ENCODE data around the gene AGPS.

AGPS gene

DNA sequence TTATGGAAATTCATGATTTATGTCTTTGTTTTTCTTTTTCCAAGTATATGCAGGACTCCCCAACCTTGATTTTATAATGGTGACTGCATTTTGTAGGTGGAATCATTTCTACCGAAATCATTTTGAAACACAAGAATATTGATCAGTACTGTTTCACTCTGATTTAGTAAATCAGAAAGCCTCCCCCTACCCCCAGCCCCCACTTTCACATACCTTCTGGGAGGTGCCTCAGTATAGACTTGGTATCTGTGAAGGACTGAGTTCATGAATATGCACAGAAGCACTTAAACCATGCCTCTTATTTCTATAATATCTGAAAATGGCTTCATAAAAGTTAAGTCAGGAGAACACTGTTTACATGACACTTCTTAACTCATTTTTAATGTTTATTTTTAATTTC is 147.7 kb downstream of the AGPS start:
- TF ChIP-seq GATA2 (IDR thresholded peaks at IDR 0.05; ENCODE audit: low read depth, low read length) = no peak
- no peak for TF ChIP-seq GATA3 (IDR thresholded peaks at IDR 0.05; ENCODE audit: low read depth, low read length)

DNA sequence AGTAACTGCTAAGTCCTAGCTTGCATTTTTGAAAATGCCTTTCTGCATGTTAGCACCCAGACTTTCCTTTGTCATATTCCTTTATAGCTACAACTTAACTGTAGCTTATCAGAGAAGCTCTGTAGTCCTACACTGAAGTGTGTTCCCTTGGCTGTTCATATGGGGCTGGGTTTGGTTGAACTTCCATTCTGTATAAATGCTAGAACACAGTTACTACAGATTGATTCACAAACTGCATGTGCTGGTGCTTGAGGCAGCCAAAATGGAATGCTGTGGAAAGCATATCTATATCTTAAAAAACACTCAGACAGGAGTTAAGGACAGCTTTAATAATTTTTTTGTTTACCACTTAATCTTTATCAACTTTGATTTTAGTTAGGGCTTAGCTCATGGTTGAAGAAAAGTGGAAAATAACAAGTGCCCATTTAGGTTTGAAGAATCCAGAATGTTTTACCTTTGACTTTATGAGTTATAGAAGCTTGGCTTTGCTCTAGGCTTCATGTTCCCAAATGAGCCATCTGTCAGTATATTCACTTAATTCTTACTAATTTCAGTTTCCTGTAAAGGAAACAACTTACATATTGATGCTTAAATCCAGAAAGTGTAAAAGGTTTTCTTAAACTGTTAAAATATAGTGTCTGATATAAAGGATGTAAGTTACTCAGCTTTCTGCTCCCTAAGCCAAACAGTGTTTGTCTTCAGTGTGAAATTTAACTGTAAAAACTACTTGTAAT is 148.9 kb downstream of the AGPS start:
- TF ChIP-seq GATA3 (IDR thresholded peaks at IDR 0.05; ENCODE audit: low read depth, low read length) (no peak), GATA2 (IDR thresholded peaks at IDR 0.05; ENCODE audit: low read depth, low read length) (no peak)

DNA sequence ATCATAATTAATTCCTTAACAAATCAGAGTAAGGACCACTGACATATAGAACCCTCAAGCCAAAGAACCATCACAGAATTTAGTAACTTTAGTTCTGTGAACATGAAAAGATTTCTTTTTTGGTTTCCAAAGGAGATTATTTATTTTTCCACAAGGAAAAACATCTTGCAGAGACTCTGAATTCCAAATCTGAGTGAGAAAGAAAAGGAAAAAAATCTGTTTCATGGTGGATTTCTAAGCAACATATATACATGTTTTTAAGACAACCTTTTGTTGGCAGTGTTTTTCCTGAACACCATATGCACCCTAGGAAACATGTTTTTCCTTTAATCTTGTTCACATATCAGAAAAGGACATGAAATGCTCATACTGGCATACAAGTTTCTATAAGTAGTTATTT is 149.8 kb downstream of the AGPS start:
- TF ChIP-seq GATA2 (IDR thresholded peaks at IDR 0.05; ENCODE audit: low read depth, low read length) = no peak

DNA sequence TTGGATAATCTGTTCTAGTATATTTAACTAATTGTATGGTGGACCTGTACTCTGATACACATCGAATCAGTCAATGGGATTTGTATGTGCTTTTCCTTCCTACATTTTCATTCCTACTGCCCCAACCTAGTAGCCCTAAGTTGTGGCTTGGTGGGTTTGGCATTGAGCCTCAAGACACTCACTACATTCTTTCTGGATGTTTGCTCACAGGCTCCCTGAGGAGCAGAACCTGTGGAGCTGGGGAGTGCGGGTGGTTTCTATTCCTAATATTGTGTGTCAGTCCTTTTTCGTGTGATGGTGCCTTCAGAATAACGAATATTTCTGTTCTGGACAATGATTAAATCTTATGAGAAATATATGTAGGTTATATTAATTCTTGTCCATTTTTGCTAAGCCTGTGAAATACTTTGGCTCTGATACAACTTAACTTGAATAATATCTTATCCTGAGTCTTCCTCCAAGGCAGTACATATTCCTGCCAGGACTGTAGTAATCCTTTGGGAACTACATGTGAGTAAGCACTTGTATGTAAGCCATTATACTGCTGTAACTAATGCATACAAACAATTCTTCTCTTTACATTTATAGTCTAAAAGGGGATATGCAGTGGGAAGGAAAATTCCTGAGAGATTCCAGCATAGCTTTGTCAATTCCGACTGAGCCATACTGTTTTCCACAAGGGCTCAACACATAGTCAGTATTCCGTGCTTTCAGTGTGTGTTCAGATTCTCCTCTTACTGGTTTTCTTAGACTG is 150.6 kb downstream of the AGPS start:
- TF ChIP-seq GATA2 (IDR thresholded peaks at IDR 0.05; ENCODE audit: low read depth, low read length) = no peak
- no peak for TF ChIP-seq GATA3 (IDR thresholded peaks at IDR 0.05; ENCODE audit: low read depth, low read length)

DNA sequence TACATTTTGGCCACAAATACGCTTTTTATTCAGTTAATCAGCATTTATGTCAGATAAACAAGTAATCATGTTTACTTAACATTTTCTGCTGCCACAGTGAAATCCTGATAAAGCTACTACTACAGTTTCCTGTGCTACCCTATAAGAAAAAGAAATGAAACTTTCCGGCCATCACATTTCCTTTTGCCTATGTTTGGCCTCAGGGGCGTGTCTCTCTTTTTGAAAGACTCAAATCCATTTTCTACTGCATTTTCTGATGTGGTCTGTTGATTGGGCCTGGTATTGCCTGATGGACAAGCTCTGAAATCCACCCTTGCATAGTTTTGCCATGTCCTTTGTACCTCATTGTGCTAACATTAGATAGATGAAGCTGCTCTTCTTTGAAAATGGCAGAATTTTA is 152.6 kb downstream of the AGPS start:
- TF ChIP-seq GATA3 (IDR thresholded peaks at IDR 0.05; ENCODE audit: low read depth, low read length) (no peak), GATA2 (IDR thresholded peaks at IDR 0.05; ENCODE audit: low read depth, low read length) (no peak)

DNA sequence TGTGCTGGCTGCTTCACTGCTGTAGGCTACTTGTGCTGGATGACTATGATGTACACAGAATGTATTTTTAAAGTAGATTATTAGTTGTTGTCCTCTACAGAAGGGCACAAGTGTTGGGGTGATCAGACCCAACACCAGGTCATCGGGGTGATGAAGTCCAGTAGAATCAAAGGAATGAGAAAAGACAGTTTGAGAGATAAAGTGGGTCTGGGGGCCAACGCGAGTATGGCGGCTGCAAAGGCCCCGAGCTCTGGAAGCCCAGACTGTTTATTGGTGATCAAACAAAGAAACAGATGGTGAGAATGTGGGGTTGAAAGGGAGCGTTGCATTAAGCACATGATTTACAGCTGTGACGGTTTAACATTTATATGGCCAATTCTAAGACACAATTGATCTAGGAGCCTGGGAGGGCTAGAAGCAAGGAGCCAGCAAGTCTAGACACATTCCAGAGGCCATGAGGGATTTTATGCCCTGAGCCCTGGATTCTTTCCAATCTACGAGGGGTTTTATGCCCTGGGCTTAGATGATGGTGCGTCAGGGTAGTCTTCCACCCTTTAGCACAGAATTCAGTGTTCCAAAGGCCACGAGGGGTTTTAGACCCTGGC is 153.5 kb downstream of the AGPS start:
- TF ChIP-seq GATA2 (IDR thresholded peaks at IDR 0.05; ENCODE audit: low read depth, low read length) = no peak
- TF ChIP-seq GATA3 (IDR thresholded peaks at IDR 0.05; ENCODE audit: low read depth, low read length) = no peak

DNA sequence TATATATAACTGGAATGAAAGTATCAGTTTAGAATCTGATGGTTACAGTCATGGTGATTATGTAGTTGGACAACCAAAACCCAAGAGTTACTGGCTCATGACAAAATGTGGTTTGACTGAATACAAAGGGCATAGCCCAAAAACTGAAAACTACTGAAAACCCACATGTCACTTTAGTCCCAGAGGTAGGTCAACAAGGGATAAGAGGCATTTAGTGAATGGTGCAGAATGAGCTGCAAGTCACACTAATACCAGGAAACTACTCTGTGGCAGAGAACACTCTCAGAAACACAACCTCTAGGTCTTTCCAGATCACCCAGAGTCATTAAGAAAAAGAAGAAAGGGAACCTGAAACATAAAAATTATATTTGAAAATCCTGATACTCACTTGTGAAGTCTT is 154.5 kb downstream of the AGPS start:
- TF ChIP-seq GATA3 (IDR thresholded peaks at IDR 0.05; ENCODE audit: low read depth, low read length) = no peak
- TF ChIP-seq GATA2 (IDR thresholded peaks at IDR 0.05; ENCODE audit: low read depth, low read length) = no peak

DNA sequence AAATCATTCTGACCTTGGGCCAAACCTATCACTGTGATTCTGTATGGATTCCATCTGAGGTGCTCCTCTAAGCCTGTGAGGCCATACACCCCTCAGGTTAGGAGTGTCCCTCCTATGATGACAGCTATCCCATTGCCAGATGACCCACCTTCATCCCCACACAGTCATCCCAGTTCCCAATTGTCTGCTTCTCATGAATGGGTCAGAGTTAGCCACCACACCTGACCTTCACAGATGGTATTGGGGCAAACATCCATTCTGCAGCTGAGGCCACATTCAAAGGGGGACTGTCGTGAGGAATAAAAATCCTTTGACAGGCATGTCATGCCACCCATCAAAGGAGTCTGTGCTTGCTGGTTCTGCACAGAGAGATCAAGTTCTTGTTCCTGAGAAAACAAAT is 155.2 kb downstream of the AGPS start:
- TF ChIP-seq GATA3 (IDR thresholded peaks at IDR 0.05; ENCODE audit: low read depth, low read length) (no peak), GATA2 (IDR thresholded peaks at IDR 0.05; ENCODE audit: low read depth, low read length) (no peak)

DNA sequence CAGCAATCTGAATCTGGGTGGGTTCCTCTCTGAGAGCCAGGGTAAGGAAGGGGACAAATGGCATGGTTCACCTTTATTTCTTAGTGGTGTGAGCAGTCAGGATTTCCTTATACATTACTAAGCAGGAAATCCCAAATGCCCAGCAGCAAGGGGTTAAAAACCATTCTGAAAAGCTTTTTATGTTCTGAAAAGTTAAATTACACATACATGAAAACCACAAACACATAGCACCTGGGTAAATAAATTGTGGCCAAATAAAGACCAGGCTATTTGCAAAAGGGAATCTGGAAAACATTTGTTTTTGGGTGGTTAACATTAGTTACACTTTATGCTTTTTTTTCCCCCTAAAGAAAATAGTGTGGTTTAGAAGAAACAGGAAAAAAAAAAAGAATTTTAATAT is 156.1 kb downstream of the AGPS start:
- TF ChIP-seq GATA2 (IDR thresholded peaks at IDR 0.05; ENCODE audit: low read depth, low read length) (no peak), GATA3 (IDR thresholded peaks at IDR 0.05; ENCODE audit: low read depth, low read length) (no peak)

DNA sequence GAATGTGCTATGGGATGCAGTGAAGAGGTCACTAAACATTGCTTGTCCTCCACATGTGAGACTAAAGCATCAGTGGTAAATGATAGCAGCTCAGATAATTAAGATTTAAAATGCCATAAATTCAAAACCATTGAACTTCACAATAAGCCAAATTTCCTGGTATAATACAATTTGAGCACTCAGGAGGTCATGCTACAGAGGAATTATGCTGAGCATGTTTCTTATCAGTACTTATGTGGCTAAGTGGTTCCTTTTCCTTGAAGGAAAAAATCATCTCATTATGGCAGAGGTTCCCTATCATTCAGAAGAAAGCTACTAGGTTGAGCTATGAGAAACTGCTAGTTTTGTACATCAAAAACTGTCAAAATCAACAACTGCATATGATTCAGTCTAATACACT is 156.6 kb downstream of the AGPS start:
- TF ChIP-seq GATA3 (IDR thresholded peaks at IDR 0.05; ENCODE audit: low read depth, low read length) = no peak
- no peak for TF ChIP-seq GATA2 (IDR thresholded peaks at IDR 0.05; ENCODE audit: low read depth, low read length)

DNA sequence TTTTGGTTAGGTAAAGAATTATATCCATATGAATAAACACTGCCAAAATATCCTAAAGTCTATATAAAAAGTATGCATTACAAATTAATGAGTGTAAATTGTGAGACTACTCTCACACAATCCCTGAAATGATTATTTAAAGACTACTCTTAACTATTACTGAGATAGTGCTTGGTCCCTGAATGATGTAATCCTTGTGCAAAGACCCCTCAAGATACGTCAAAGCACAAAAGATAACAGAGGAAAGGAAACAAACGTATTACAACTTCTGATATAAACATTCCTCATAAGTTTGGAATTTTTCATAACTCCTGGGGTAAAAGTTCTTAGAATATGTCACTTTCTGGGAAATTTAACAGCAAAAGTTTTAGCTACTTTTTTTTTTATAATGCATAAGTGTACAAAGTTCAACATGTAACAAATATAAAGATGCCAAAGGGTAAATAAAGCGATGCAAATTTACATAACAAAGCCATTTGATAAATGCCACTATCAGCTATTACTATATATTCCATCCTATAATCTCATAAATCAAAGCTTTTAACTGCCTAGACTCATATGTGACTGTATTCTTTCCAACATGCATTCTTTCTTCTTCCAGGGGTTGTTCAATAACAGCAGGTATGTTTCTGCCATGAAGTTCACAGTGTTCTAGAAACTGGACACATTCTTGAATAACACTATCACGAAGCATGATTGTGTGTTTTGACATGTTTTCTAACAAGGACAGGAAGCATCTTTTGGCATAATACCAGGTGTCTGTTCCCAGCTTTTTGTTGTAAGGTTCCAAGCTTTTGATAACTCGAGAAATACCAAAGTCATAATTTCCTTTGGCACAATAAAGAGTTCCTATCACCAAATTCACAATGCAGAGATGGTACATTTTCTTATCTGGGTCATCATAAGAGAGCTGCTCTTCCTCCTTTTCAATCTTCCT is 158.0 kb downstream of the AGPS start:
- TF ChIP-seq GATA2 (IDR thresholded peaks at IDR 0.05; ENCODE audit: low read depth, low read length) (no peak), GATA3 (IDR thresholded peaks at IDR 0.05; ENCODE audit: low read depth, low read length) (no peak)

DNA sequence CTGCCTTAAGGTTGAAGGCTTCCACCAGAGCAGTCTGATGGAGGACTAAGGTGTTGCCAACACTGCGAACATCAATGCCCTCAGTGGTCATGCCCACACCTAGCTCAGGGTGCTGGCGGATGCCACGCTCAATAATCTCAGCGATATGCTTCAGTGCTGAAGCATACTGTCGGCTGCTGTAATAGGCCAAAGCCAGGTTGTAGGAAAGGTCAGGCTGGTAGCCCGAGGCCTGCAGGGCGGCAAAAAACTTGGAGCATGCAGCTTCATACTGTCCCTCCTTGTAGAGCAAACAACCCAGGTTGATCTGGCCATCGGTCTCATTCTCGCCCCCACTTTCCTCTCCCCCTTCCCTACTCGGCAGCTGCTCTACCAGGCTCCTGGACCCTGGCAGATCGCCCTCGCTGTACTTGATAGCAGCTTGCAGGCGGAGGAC is 159.4 kb downstream of the AGPS start:
- TF ChIP-seq GATA2 (IDR thresholded peaks at IDR 0.05; ENCODE audit: low read depth, low read length) = peak; percentile 69
- TF ChIP-seq GATA3 (IDR thresholded peaks at IDR 0.05; ENCODE audit: low read depth, low read length) = no peak

DNA sequence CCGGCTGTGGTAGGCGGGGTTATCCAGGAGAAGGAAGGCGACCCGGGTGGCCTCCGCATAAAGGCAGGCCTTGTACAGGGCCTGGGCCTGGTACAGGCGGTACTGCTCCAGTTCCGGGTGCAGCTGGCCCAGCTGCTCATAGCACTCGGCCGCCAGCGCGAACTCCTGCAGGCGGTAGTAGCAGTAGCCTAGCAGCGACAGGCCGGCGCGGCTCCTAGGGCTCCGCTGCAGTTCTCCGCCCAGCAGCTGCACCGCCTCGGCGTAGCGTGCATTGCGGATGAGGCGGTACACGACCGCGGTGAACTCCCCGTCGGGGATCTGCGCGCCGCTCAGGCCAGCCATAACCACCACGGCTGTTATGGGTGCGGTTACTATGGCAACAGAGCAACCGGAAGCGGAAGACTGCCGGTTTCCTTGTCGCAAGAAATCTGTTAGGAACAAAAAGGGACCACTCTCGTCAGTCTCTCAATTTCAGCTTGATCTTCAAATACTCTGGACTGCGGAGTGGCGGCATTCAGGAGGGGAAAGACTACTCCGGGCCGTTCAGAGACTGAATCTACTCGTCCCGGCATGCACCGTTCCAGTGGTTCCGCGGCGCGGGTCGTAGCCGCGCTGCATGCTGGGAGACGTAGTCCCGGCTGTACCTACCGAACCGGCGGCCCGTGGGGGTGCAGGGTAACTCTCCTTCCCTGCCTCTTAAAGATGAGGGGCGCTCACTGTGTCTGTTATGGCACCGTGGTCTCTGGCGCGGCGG is 160.0 kb downstream of the AGPS start:
- TF ChIP-seq GATA3 (IDR thresholded peaks at IDR 0.05; ENCODE audit: low read depth, low read length) (no peak), GATA2 (IDR thresholded peaks at IDR 0.05; ENCODE audit: low read depth, low read length) (no peak)

All from SH-SY5Y (cell line).